Measurements from ENCODE around the gene HYAL2.

DNA sequence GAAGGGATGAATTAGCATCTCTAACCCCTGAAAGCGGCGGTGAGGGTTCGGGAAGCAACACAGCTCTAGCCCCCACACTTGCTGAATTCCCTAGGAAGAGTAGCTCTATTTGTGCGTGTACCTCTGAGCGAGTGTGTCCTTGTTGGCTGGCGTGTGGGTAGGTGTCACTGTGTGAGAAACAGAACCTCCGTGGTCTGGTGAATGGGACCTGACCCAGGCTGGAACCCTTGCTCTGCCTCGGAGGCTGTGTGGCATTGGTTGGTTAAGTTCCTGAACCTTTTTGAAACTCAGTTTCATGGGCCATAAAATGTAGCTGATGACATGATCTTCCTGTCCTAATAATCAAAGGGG, 37.2 kb upstream of the HYAL2 start:
- no peak for TF ChIP-seq EZH2 (IDR thresholded peaks at IDR 0.05; ENCODE audit: low read depth)
- TF ChIP-seq, protein P1, sequence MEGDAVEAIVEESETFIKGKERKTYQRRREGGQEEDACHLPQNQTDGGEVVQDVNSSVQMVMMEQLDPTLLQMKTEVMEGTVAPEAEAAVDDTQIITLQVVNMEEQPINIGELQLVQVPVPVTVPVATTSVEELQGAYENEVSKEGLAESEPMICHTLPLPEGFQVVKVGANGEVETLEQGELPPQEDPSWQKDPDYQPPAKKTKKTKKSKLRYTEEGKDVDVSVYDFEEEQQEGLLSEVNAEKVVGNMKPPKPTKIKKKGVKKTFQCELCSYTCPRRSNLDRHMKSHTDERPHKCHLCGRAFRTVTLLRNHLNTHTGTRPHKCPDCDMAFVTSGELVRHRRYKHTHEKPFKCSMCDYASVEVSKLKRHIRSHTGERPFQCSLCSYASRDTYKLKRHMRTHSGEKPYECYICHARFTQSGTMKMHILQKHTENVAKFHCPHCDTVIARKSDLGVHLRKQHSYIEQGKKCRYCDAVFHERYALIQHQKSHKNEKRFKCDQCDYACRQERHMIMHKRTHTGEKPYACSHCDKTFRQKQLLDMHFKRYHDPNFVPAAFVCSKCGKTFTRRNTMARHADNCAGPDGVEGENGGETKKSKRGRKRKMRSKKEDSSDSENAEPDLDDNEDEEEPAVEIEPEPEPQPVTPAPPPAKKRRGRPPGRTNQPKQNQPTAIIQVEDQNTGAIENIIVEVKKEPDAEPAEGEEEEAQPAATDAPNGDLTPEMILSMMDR (conservative IDR thresholded peaks at IDR 0.05) = no peak

All from PC-9 (cell line).